Endothelial cell of umbilical vein (primary cell): ENCODE measurements around the gene OR4A16. TPM values are rescaled to one million over a fixed set of nuclear protein-coding genes. Genes with fewer than 3 reads are reported as not detected.

Experiments
- BruUV-seq: library from RNA; stranded (reverse); fragments of 400-500 nt; replicated peaks from 2 replicates; lab custom pipeline; 2021; lab: Mats Ljungman, UMichigan
- CTCF ChIA-PET: fragments of 300-600, 350-600 bp; sonication (Branson Sonifier 250); formaldehyde crosslinking; loops from one replicate; lab custom pipeline; 2021; ENCODE audit warnings: antibody characterized with exemption, inconsistent platforms; lab: Charles Lee
- POLR2A ChIA-PET: fragments of 300-600, 350-600 bp; sonication (Branson Sonifier 250); formaldehyde crosslinking; loops from one replicate; lab custom pipeline; 2021; ENCODE audit warnings: antibody characterized with exemption, inconsistent platforms; lab: Charles Lee
- DNase-seq: peaks from one replicate; pipeline ENCODE4 v3.0.0-alpha.2; 2011; ENCODE audit warnings: low read depth, low spot score
- FAIRE-seq: peaks from 2 replicates; lab custom pipeline; 2011; peaks lifted over from hg19 to GRCh38; lab: Jason Lieb, UNC
- H2AFZ ChIP-seq: 2 replicates; pipeline ENCODE4 v1.6.0; 2012; ENCODE audit warnings: low read depth, low read length, control low read depth, inconsistent platforms
- H3K27ac ChIP-seq: 2 replicates; pipeline ENCODE4 v1.5.1; 2011; ENCODE audit warnings: low read depth, mild to moderate bottlenecking, control low read depth, low read length, moderate library complexity; ENCODE audit not compliant: insufficient read depth
- H3K27me3 ChIP-seq, 2 experiments: 2 replicates each; pipeline versions ENCODE4 v1.6.0 to v1.6.1; 2011; ENCODE audit warnings: low read length in 2 of 2, mixed read lengths in 1 of 2; ENCODE audit not compliant: control insufficient read depth in 2 of 2, insufficient read depth in 2 of 2
- H3K36me3 ChIP-seq, 2 experiments: 2 replicates in 1 of 2; 3 replicates in 1 of 2; pipeline ENCODE4 v1.5.1; 2011; ENCODE audit warnings: low read length in 2 of 2, mild to moderate bottlenecking in 1 of 2, moderate library complexity in 1 of 2; ENCODE audit not compliant: control insufficient read depth in 2 of 2, insufficient read depth in 2 of 2; ENCODE audit errors: extremely low read depth in 1 of 2
- H3K4me1 ChIP-seq: 3 replicates; pipeline ENCODE4 v1.5.1; 2011; ENCODE audit warnings: mild to moderate bottlenecking, low read length; ENCODE audit not compliant: control insufficient read depth, insufficient read depth; ENCODE audit errors: extremely low read depth
- H3K4me2 ChIP-seq: 2 replicates; pipeline ENCODE4 v1.6.1; 2011; ENCODE audit warnings: low read length, control low read depth, mixed read lengths; ENCODE audit not compliant: insufficient read depth
- H3K4me3 ChIP-seq, 3 experiments: fragments of 200-600 bp in 1 of 3; sonication (generic), shearing (Covaris generic) in 1 of 3; replicated peaks in 1 of 3; 2 replicates each; pipeline ENCODE4 v1.5.1; 2011 to 2016; ENCODE audit warnings: control low read depth in 3 of 3, low read length in 3 of 3, mild to moderate bottlenecking in 2 of 3, inconsistent platforms in 1 of 3, low read depth in 1 of 3, moderate library complexity in 1 of 3; ENCODE audit not compliant: insufficient read depth in 1 of 3
- H3K79me2 ChIP-seq: 2 replicates; pipeline ENCODE4 v1.6.0; 2012; ENCODE audit warnings: low read length, inconsistent platforms; ENCODE audit not compliant: control insufficient read depth, insufficient read depth
- H3K9ac ChIP-seq: replicated peaks from 2 replicates; pipeline ENCODE3; 2011; ENCODE audit warnings: low read length, control low read depth; ENCODE audit not compliant: insufficient read depth; ENCODE audit errors: extremely low read depth
- H3K9me1 ChIP-seq: replicated peaks from 3 replicates; pipeline ENCODE4 v1.6.0; 2011; ENCODE audit warnings: mild to moderate bottlenecking, low read length; ENCODE audit not compliant: control insufficient read depth, insufficient read depth; ENCODE audit errors: extremely low read depth
- H3K9me3 ChIP-seq: replicated peaks from 2 replicates; pipeline ENCODE4 v1.5.1; 2012; ENCODE audit warnings: low read length, inconsistent platforms; ENCODE audit not compliant: control insufficient read depth, insufficient read depth
- H4K20me1 ChIP-seq: replicated peaks from 2 replicates; pipeline ENCODE3; 2011; ENCODE audit warnings: mild to moderate bottlenecking, low read length; ENCODE audit not compliant: control insufficient read depth, insufficient read depth; ENCODE audit errors: extremely low read depth
- EZH2 ChIP-seq: IDR thresholded peaks from 2 replicates; pipeline ENCODE4 v1.6.1; 2012; ENCODE audit warnings: borderline replicate concordance, low read depth, mild to moderate bottlenecking, moderate library complexity, low read length, inconsistent platforms; ENCODE audit not compliant: severe bottlenecking
- FOS ChIP-seq: IDR thresholded peaks from 2 replicates; pipeline ENCODE4 v1.6.1; 2011; ENCODE audit warnings: mild to moderate bottlenecking, low read length, moderate library complexity, borderline replicate concordance; ENCODE audit not compliant: insufficient read depth
- GATA2 ChIP-seq: IDR thresholded peaks from 2 replicates; pipeline ENCODE4 v1.7.0; 2011; ENCODE audit warnings: low read depth, mild to moderate bottlenecking, moderate library complexity, mixed read lengths, low read length; ENCODE audit not compliant: insufficient read length, insufficient read depth
- JUN ChIP-seq: IDR thresholded peaks from 2 replicates; pipeline ENCODE4 v1.6.1; 2011; ENCODE audit warnings: borderline replicate concordance, low read depth; ENCODE audit not compliant: insufficient read length, insufficient read depth
- MYC ChIP-seq: IDR thresholded peaks from one replicate; pipeline ENCODE4 v1.6.1; 2011; ENCODE audit warnings: mild to moderate bottlenecking, low read depth, low read length
- POLR2A ChIP-seq: IDR thresholded peaks from 2 replicates; pipeline ENCODE4 v1.6.1; 2012; ENCODE audit warnings: low read depth, mild to moderate bottlenecking, control low read depth, low read length
- POLR2AphosphoS5 ChIP-seq: IDR thresholded peaks from 2 replicates; pipeline ENCODE4 v1.6.1; 2012; ENCODE audit warnings: low read depth, mild to moderate bottlenecking, control low read depth, low read length, moderate library complexity; ENCODE audit not compliant: insufficient read depth
- dilution Hi-C: fragments of 300-500 bp; cut with MboI; formaldehyde crosslinking; loops from one replicate; pipeline ENCODE4 v1.15.0; 2019; ENCODE audit warnings: low sequenced_read_pairs; ENCODE audit not compliant: extremely low pct_ligation_motif_present
- intact Hi-C: fragments of 100-400 bp; cut with micrococcal nuclease; formaldehyde crosslinking; loops from one replicate; pipeline ENCODE4 v1.10.0; 2022
- polyA plus RNA-seq, 4 experiments: library from polyadenylated mRNA; depleted of rRNA in 3 of 4; stranded (reverse) in 3 of 4; unstranded in 1 of 4; fragments of >200 nt; gene quantifications; 2 replicates each; pipeline versions ENCODE4 v1.2.1 to v1.2.3, GENCODE V29; 2011 to 2012; ENCODE audit warnings: missing spikeins in 1 of 4
- total RNA-seq: library from RNA; stranded (reverse); gene quantifications from 2 replicates; pipeline ENCODE4 v1.2.3, GENCODE V29; 2021
- TF ChIP-seq, protein P1 (sequence below): IDR thresholded peaks from 2 replicates; pipeline ENCODE4 v1.6.1; 2011; ENCODE audit not compliant: insufficient read depth, insufficient read length
- TF ChIP-seq, protein P2 (sequence below), 2 donors: IDR thresholded peaks; 1 replicate in 1 of 2; 2 replicates in 1 of 2; pipeline ENCODE4 v1.5.1; 2011; ENCODE audit warnings: low read length in 2 of 2, mild to moderate bottlenecking in 2 of 2, moderate library complexity in 2 of 2, control low read depth in 1 of 2, inconsistent platforms in 1 of 2, low read depth in 1 of 2; ENCODE audit not compliant: insufficient read depth in 1 of 2; ENCODE audit errors: extremely low read depth in 1 of 2

Gene OR4A16
- total and polyA plus RNA-seq, 2 donors (not counting 3 experiments of a cell fraction or from before 2014, with no cell fraction given): not detected

DNA sequence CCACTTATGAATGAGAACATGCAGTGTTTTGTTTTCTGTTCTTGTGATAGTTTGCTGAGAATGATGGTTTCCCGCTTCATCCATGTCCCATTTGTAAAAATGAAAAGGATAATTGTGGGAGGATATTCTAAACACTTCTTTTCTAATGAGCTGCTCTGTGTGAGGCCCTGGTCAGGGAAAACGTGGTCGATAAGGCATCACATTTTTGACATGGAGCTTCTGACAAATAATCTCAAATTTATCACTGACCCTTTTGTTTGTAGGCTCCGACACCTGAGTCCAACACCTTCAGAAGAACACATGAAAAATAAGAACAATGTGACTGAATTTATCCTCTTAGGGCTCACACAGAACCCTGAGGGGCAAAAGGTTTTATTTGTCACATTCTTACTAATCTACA is 24.7 kb downstream of the OR4A16 start, which contains the start of gene OR4A15:
Gene OR4A15, plus strand, starts transcription at position 301 of the 400 bp plus-strand sequence. Its CDS starts 0 bp downstream, at position 301.
- no peak within 1 kb of the TSS for H3K9ac ChIP-seq
- H3K79me2 ChIP-seq: no peaks in the 10 kb centered on the region
- TF ChIP-seq POLR2AphosphoS5 (no peak), EZH2 (no peak), POLR2A (no peak), MYC (no peak), FOS (no peak), JUN (no peak), GATA2 (no peak)
- TF ChIP-seq, protein P1, sequence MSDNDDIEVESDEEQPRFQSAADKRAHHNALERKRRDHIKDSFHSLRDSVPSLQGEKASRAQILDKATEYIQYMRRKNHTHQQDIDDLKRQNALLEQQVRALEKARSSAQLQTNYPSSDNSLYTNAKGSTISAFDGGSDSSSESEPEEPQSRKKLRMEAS: no peak
- TF ChIP-seq, protein P2, sequence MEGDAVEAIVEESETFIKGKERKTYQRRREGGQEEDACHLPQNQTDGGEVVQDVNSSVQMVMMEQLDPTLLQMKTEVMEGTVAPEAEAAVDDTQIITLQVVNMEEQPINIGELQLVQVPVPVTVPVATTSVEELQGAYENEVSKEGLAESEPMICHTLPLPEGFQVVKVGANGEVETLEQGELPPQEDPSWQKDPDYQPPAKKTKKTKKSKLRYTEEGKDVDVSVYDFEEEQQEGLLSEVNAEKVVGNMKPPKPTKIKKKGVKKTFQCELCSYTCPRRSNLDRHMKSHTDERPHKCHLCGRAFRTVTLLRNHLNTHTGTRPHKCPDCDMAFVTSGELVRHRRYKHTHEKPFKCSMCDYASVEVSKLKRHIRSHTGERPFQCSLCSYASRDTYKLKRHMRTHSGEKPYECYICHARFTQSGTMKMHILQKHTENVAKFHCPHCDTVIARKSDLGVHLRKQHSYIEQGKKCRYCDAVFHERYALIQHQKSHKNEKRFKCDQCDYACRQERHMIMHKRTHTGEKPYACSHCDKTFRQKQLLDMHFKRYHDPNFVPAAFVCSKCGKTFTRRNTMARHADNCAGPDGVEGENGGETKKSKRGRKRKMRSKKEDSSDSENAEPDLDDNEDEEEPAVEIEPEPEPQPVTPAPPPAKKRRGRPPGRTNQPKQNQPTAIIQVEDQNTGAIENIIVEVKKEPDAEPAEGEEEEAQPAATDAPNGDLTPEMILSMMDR (IDR thresholded peaks at IDR 0.05; ENCODE audit: extremely low read depth in 1 of 2, insufficient read depth in 1 of 2, low read depth in 1 of 2, low read length in 2 of 2): no peak
- no peak within 1 kb of the TSS for H3K4me2 ChIP-seq
- no peak within 1 kb of the TSS for H3K4me3 ChIP-seq
- intact Hi-C loops (no loop called here), dilution Hi-C loops (no loop called here)
- ChIA-PET POLR2A (no interaction called here), CTCF (no interaction called here)
- no peak within 1 kb of the TSS for H3K27ac ChIP-seq
- no peaks in the 10 kb centered on the region for H4K20me1 ChIP-seq
- H3K27me3 ChIP-seq: no peaks in the 10 kb centered on the region
- no peaks in the 10 kb centered on the region for H3K36me3 ChIP-seq
- H3K4me1 ChIP-seq: no peaks in the 10 kb centered on the region
- BruUV-seq: no TSS peak
- FAIRE-seq (no peak), DNase-seq (no peak)
- no peak within 1 kb of the TSS for H2AFZ ChIP-seq
- H3K9me1 ChIP-seq: no peaks in the 10 kb centered on the region
- H3K9me3 ChIP-seq: peaks cover 6% of the 10 kb centered on the region

Other genes with a start within 250 kb of the OR4A16 start
- not detected in 2 replicates for gene TRIM48, start 81.0 kb upstream of the OR4A16 start, total RNA-seq
- not detected in 2 replicates for gene TRIM48, start 81.0 kb upstream of the OR4A16 start, polyA plus RNA-seq
- not detected in 2 replicates for gene OR4A15, start 24.8 kb downstream of the OR4A16 start, total RNA-seq
- not detected in 2 replicates for gene OR4A15, start 24.8 kb downstream of the OR4A16 start, polyA plus RNA-seq
- not detected in 2 replicates for gene OR4C15, start 211.3 kb downstream of the OR4A16 start, total RNA-seq
- gene OR4C15, start 211.3 kb downstream of the OR4A16 start, polyA plus RNA-seq: not detected in 2 replicates
- not detected in 2 replicates for gene OR4C16, start 228.9 kb downstream of the OR4A16 start, total RNA-seq
- gene OR4C16, start 228.9 kb downstream of the OR4A16 start, polyA plus RNA-seq: not detected in 2 replicates